Measurements from ENCODE around the gene DUT.
A peak's percentile ranks its signal among the peaks of the same experiment; 100 is the strongest.
"Not testable (repeated sequence)": the region's sequence is repeated elsewhere in the genome, so short reads cannot be mapped to it uniquely, and the experiment has no call there.

Gene DUT

DNA sequence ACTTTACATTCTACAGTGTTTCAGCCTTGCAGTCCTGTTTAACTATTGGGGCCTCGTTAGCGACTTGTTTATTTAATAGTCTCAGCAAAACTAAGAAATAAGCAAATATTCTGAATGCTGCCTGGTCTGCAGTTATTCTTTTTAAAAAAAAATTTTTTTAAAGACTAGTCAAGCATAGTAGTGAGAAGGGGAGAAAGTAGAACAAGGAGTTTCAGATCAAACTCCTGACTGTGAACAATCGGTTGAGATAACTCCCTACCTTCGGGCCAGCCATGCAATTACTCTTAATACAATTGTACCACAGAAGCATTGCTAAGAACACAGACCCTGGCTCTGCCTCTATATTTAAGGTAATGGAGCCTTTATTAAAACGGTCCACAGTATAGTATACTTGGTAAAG, 5.8 kb upstream of the DUT start:
- peaks cover 33% of the 10 kb centered on the region for H3K4me1 ChIP-seq (ENCODE audit: control insufficient read depth, low read length)

DNA sequence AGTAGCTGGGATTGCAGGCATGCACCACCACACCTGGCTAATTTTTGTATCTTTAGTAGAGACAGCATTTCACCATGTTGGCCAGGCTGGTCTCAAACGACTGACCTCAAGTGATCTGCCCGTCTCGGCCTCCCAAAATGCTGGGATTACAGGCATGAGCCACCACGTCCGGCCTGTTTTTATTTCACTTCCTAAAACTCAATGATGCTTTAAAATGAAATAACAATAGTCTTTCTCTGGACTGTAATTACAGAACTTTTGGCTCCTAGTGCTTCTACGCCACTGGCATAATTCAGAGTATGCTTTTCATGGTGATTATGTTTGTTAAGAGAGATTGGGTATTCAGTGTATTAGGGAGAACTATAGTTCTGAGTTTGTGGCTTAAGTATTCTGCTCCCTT, 5.0 kb upstream of the DUT start:
- not testable (repeated sequence) for H3K9me2 ChIP-seq (replicated peaks; ENCODE audit: control insufficient read depth, low read length); H3K27ac ChIP-seq (ENCODE audit: low read depth, low read length); H3K4me3 ChIP-seq (ENCODE audit: low read length); H3K27me3 ChIP-seq (ENCODE audit: control insufficient read depth, low read length); H4K20me1 ChIP-seq (ENCODE audit: control insufficient read depth, insufficient read depth, low read depth, low read length); H3K9me3 ChIP-seq (ENCODE audit: control insufficient read depth, insufficient read depth, low read length)
- Histone ChIP-seq H3K4me2 (ENCODE audit: low read length) (peak overlapping the region; percentile 32), H3F3A (ENCODE audit: control insufficient read depth, insufficient read depth) (peaks cover 19% of the 10 kb centered on the region), H3K36me3 (ENCODE audit: control insufficient read depth, low read length) (peaks cover 40% of the 10 kb centered on the region), H3K79me2 (ENCODE audit: control insufficient read depth, low read length) (peaks cover 34% of the 10 kb centered on the region), H3K4me1 (ENCODE audit: control insufficient read depth, low read length) (peaks cover 35% of the 10 kb centered on the region)

More for the DNA sequence above, 5.8 kb upstream of the DUT start:
- Histone ChIP-seq H3K4me2 (ENCODE audit: low read length) (no peak overlapping the region), H3F3A (ENCODE audit: control insufficient read depth, insufficient read depth) (peaks cover 19% of the 10 kb centered on the region), H3K9me3 (ENCODE audit: control insufficient read depth, insufficient read depth, low read length) (no peaks in the 10 kb centered on the region), H3K79me2 (ENCODE audit: control insufficient read depth, low read length) (peaks cover 26% of the 10 kb centered on the region), H4K20me1 (ENCODE audit: control insufficient read depth, insufficient read depth, low read depth, low read length) (peaks cover 8% of the 10 kb centered on the region; the same call in 1 of the 2 replicates), H3K27me3 (ENCODE audit: control insufficient read depth, low read length) (no peaks in the 10 kb centered on the region), H3K36me3 (ENCODE audit: control insufficient read depth, low read length) (peaks cover 32% of the 10 kb centered on the region), H3K27ac (ENCODE audit: low read depth, low read length) (no peak overlapping the region), H3K9me2 (replicated peaks; ENCODE audit: control insufficient read depth, low read length) (no peaks in the 10 kb centered on the region), H3K4me3 (ENCODE audit: low read length) (no peak overlapping the region)
- TF ChIP-seq, protein P1, sequence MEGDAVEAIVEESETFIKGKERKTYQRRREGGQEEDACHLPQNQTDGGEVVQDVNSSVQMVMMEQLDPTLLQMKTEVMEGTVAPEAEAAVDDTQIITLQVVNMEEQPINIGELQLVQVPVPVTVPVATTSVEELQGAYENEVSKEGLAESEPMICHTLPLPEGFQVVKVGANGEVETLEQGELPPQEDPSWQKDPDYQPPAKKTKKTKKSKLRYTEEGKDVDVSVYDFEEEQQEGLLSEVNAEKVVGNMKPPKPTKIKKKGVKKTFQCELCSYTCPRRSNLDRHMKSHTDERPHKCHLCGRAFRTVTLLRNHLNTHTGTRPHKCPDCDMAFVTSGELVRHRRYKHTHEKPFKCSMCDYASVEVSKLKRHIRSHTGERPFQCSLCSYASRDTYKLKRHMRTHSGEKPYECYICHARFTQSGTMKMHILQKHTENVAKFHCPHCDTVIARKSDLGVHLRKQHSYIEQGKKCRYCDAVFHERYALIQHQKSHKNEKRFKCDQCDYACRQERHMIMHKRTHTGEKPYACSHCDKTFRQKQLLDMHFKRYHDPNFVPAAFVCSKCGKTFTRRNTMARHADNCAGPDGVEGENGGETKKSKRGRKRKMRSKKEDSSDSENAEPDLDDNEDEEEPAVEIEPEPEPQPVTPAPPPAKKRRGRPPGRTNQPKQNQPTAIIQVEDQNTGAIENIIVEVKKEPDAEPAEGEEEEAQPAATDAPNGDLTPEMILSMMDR (IDR thresholded peaks at IDR 0.05; ENCODE audit: low read depth, low read length, poor library complexity, severe bottlenecking): no peak
- no peak for TF ChIP-seq EZH2phosphoT487 (IDR thresholded peaks at IDR 0.05; ENCODE audit: borderline replicate concordance, low read length)

DNA sequence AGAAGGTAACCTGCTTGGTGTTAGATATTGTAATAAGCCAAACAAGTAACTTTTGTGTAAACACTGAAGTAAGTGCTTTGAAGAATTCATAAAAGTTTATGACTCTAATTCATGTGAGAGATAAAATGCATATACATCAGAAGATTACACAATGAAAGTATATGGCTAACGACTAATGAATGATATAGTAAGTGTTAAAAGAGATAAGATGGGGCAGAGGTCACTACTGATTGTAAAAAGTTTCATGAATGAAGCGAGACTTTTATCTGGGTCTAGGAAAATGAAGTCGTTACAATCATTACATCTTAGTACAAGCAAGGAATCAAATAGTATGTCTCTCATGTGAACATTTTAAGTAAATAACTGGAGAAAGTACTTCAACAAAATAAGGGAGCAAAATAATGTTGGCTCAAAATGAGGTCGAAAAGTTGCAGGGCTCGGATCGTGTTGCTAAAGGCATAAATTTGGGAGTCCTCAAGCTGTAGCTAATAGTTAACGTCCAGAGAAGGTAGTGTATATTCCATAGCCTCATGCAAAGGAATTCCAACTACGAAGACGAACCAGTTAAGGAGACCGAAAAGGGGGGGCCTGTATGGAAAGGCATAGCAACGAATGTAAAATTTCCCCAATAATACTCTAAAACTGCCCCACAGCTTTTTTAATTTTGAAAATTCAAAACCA, 984 bp upstream of the DUT start:
- H3K9me2 ChIP-seq (replicated peaks; ENCODE audit: control insufficient read depth, low read length): no peaks in the 10 kb centered on the region
- no peaks in the 10 kb centered on the region for H3K27me3 ChIP-seq (ENCODE audit: control insufficient read depth, low read length)
- H3K27ac ChIP-seq (ENCODE audit: low read depth, low read length): peak overlapping the region; percentile 83
- H3K79me2 ChIP-seq (ENCODE audit: control insufficient read depth, low read length): peaks cover 72% of the 10 kb centered on the region
- H3K4me1 ChIP-seq (ENCODE audit: control insufficient read depth, low read length): peaks cover 55% of the 10 kb centered on the region
- peaks cover 76% of the 10 kb centered on the region for H3K36me3 ChIP-seq (ENCODE audit: control insufficient read depth, low read length)
- peak overlapping the region; percentile 72 for H3K4me2 ChIP-seq (ENCODE audit: low read length)
- H3K4me3 ChIP-seq (ENCODE audit: low read length): peak overlapping the region; percentile 89
- peaks cover 15% of the 10 kb centered on the region for H3F3A ChIP-seq (ENCODE audit: control insufficient read depth, insufficient read depth)
- no peak for TF ChIP-seq EZH2phosphoT487 (IDR thresholded peaks at IDR 0.05; ENCODE audit: borderline replicate concordance, low read length)
- TF ChIP-seq, protein P1 (IDR thresholded peaks at IDR 0.05; ENCODE audit: low read depth, low read length, poor library complexity, severe bottlenecking): no peak
- H3K9me3 ChIP-seq (ENCODE audit: control insufficient read depth, insufficient read depth, low read length): no peaks in the 10 kb centered on the region
- peaks cover 23% of the 10 kb centered on the region for H4K20me1 ChIP-seq (ENCODE audit: control insufficient read depth, insufficient read depth, low read depth, low read length)

DNA sequence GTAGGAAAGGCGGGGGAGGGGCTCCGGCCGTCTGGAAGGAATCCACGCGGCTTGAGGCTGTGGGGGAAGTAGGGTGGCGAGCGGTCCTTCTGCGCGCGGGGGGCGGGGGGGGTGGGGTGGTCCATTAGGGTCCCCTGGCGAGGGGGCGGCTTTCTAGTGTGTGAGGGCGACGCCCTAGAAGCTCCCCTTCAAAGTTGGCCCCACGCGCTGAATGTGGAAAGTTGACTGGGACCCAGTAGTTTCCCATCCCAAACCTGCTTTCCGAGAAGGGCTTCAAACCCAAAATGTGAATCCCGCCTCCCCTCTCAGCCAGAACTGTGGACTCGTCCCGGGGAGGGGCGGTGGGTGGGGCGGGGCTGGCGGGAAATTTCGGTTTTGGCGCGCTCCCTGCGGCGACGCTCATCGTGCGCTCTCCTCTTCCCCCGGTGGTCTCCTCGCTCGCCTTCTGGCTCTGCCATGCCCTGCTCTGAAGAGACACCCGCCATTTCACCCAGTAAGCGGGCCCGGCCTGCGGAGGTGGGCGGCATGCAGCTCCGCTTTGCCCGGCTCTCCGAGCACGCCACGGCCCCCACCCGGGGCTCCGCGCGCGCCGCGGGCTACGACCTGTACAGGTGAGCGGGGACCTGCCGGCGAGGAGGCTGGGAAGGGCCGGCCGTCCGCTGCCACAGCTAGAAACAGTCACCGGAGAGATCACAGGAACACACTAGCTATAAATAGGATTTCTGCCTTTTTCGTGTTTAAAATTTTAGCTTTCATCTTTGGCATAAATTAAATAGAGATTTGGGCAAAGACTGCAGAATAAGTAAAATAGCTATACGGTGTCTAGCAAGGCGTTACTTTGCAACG, 790 bp downstream of the DUT start:
- Histone ChIP-seq H3F3A (ENCODE audit: control insufficient read depth, insufficient read depth) (peaks cover 4% of the 10 kb centered on the region; the same call in 1 of the 2 replicates), H3K4me2 (ENCODE audit: low read length) (peak overlapping the region; percentile 72), H3K79me2 (ENCODE audit: control insufficient read depth, low read length) (peaks cover 87% of the 10 kb centered on the region), H3K9me3 (ENCODE audit: control insufficient read depth, insufficient read depth, low read length) (no peaks in the 10 kb centered on the region), H3K4me1 (ENCODE audit: control insufficient read depth, low read length) (peaks cover 56% of the 10 kb centered on the region), H3K27me3 (ENCODE audit: control insufficient read depth, low read length) (no peaks in the 10 kb centered on the region), H4K20me1 (ENCODE audit: control insufficient read depth, insufficient read depth, low read depth, low read length) (peaks cover 28% of the 10 kb centered on the region), H3K36me3 (ENCODE audit: control insufficient read depth, low read length) (peaks cover 86% of the 10 kb centered on the region), H3K9me2 (replicated peaks; ENCODE audit: control insufficient read depth, low read length) (no peaks in the 10 kb centered on the region), H3K27ac (ENCODE audit: low read depth, low read length) (peak overlapping the region; percentile 83), H3K4me3 (ENCODE audit: low read length) (peak overlapping the region; percentile 89)
- TF ChIP-seq, protein P1 (IDR thresholded peaks at IDR 0.05; ENCODE audit: low read depth, low read length, poor library complexity, severe bottlenecking): no peak
- no peak for TF ChIP-seq EZH2phosphoT487 (IDR thresholded peaks at IDR 0.05; ENCODE audit: borderline replicate concordance, low read length)

Measured in DOHH2 (cell line).